B cell (primary cell): ENCODE data around the gene LIME1. TPM values are rescaled to one million over a fixed set of nuclear protein-coding genes. Genes with fewer than 3 reads are reported as not detected.

ENCODE experiments used
- ATAC-seq: fragments of 200-7000 bp; cut with Tn5 transposase; one replicate; pipeline ENCODE4 v1.10.0; 2021; ENCODE audit warnings: low read depth, mild to moderate bottlenecking, moderate number of reproducible peaks, moderate library complexity
- CTCF ChIA-PET: fragments of 350-600 bp; sonication (Branson Sonifier 250); formaldehyde crosslinking; loops from one replicate; lab custom pipeline; 2021; ENCODE audit warnings: antibody characterized with exemption, inconsistent platforms; lab: Charles Lee
- POLR2A ChIA-PET: fragments of 350-600 bp; sonication (Branson Sonifier 250); formaldehyde crosslinking; loops from one replicate; lab custom pipeline; 2021; ENCODE audit warnings: antibody characterized with exemption; lab: Charles Lee
- DNase-seq: peaks from one replicate; pipeline ENCODE4 v3.0.0; 2013
- H2AFZ ChIP-seq: 2 replicates; pipeline ENCODE4 v1.6.1; 2012; ENCODE audit warnings: mild to moderate bottlenecking, low read depth, low read length; ENCODE audit not compliant: insufficient read depth, poor library complexity, severe bottlenecking
- H3K27ac ChIP-seq, 2 donors: 1 replicate in 1 of 2; 2 replicates in 1 of 2; pipeline ENCODE4 v1.5.1; 2012 to 2013; ENCODE audit warnings: low read length in 2 of 2, mild to moderate bottlenecking in 2 of 2, moderate library complexity in 1 of 2
- H3K27me3 ChIP-seq, 4 experiments: fragments of 200-600 bp in 1 of 4; sonication (generic) in 1 of 4; replicated peaks in 1 of 4; 1 replicate in 2 of 4; 2 replicates in 2 of 4; pipeline versions ENCODE4 v1.6.1 to v1.7.0; 2013 to 2016; ENCODE audit warnings: low read length in 3 of 4, mild to moderate bottlenecking in 2 of 4, mixed read lengths in 1 of 4, moderate library complexity in 1 of 4; ENCODE audit not compliant: insufficient read depth in 4 of 4, control insufficient read depth in 3 of 4; ENCODE audit errors: control extremely low read depth in 1 of 4
- H3K36me3 ChIP-seq, 2 experiments: replicated peaks in 1 of 2; 1 replicate in 1 of 2; 2 replicates in 1 of 2; pipeline versions ENCODE4 v1.6.1 to v1.7.1; 2013; ENCODE audit warnings: low read length in 1 of 2; ENCODE audit not compliant: insufficient read depth in 2 of 2, control insufficient read depth in 1 of 2; ENCODE audit errors: control extremely low read depth in 1 of 2, extremely low read depth in 1 of 2
- H3K4me1 ChIP-seq, 2 donors: fragments of 200-600 bp in 1 of 2; sonication (generic) in 1 of 2; 1 replicate in 1 of 2; 2 replicates in 1 of 2; pipeline versions ENCODE4 v1.5.1 to v1.6.1; 2013 to 2017; ENCODE audit warnings: low read length in 2 of 2; ENCODE audit not compliant: control insufficient read depth in 2 of 2, insufficient read depth in 2 of 2
- H3K4me2 ChIP-seq: replicated peaks from 2 replicates; pipeline ENCODE3; 2012; ENCODE audit warnings: mild to moderate bottlenecking, low read depth, low read length; ENCODE audit not compliant: poor library complexity, severe bottlenecking
- H3K4me3 ChIP-seq, 5 experiments: fragments of 200-600 bp in 1 of 5; sonication (generic) in 1 of 5; 1 replicate in 3 of 5; 2 replicates in 2 of 5; pipeline versions ENCODE4 v1.5.1 to v1.7.0; 2011 to 2016; ENCODE audit warnings: low read length in 4 of 5, mild to moderate bottlenecking in 4 of 5, low read depth in 2 of 5, control low read depth in 1 of 5, moderate library complexity in 1 of 5; ENCODE audit not compliant: insufficient read depth in 1 of 5; ENCODE audit errors: control extremely low read depth in 1 of 5, extremely low read depth in 1 of 5
- H3K79me2 ChIP-seq: fragments of 200-600 bp; sonication (generic); one replicate; pipeline ENCODE4 v1.6.0; 2016; ENCODE audit warnings: low read length; ENCODE audit not compliant: control insufficient read depth, insufficient read depth
- H3K9ac ChIP-seq: fragments of 200-600 bp; sonication (generic); 2 replicates; pipeline ENCODE4 v1.6.1; 2017; ENCODE audit warnings: mild to moderate bottlenecking, low read length, moderate library complexity
- H3K9me3 ChIP-seq, 3 donors: one replicate each; pipeline versions ENCODE4 v1.6.1 to v1.7.1; 2013; ENCODE audit warnings: low read length in 2 of 3; ENCODE audit not compliant: control insufficient read depth in 2 of 3, insufficient read depth in 1 of 3; ENCODE audit errors: control extremely low read depth in 1 of 3
- H4K20me1 ChIP-seq: 2 replicates; pipeline ENCODE4 v1.6.0; 2012; ENCODE audit warnings: mild to moderate bottlenecking, low read length; ENCODE audit not compliant: insufficient read depth, control insufficient read depth, poor library complexity, severe bottlenecking
- H3K27ac Mint-ChIP-seq: one replicate; pipeline ENCODE4 v1.8.0; 2021; ENCODE audit warnings: mixed read lengths
- H3K27me3 Mint-ChIP-seq: one replicate; pipeline ENCODE4 v1.8.0; 2021; ENCODE audit warnings: mixed read lengths
- H3K4me1 Mint-ChIP-seq: one replicate; pipeline ENCODE4 v1.8.0; 2021; ENCODE audit warnings: mixed read lengths
- H3K4me3 Mint-ChIP-seq: one replicate; pipeline ENCODE4 v1.8.0; 2021; ENCODE audit warnings: mixed read lengths
- H3K9me3 Mint-ChIP-seq: one replicate; pipeline ENCODE4 v1.8.0; 2022; ENCODE audit warnings: mixed read lengths; ENCODE audit not compliant: insufficient read depth
- EZH2 ChIP-seq: IDR thresholded peaks from 2 replicates; pipeline ENCODE4 v1.6.1; 2012; ENCODE audit warnings: borderline replicate concordance, low read depth, mild to moderate bottlenecking, moderate library complexity, low read length; ENCODE audit not compliant: insufficient read depth, poor library complexity, severe bottlenecking
- WGBS: methylation state at CpG from one replicate; pipeline ENCODE4 v1.1.5; 2013; ENCODE audit warnings: missing lambda C conversion rate; ENCODE audit not compliant: insufficient coverage; 5-methylcytosine and 5-hydroxymethylcytosine counted together
- intact Hi-C: fragments of 100-400 bp; cut with micrococcal nuclease; formaldehyde crosslinking; loops from one replicate; pipeline ENCODE4 v1.10.0; 2022
- polyA plus RNA-seq: library from polyadenylated mRNA; depleted of rRNA; stranded (reverse); fragments of >200 nt; gene quantifications from 2 replicates; pipeline ENCODE4 v1.2.3, GENCODE V29; 2012
- total RNA-seq, 2 donors: library from RNA; stranded (reverse); fragments of 120-200 nt in 1 of 2; gene quantifications; 1 replicate in 1 of 2; 2 replicates in 1 of 2; pipeline versions ENCODE4 v1.2.3 to v1.2.4, GENCODE V29; 2013 to 2022
- TF ChIP-seq, protein P1 (sequence below): fragments of 200-600 bp; IDR thresholded peaks from one replicate; pipeline ENCODE4 v1.8.0; 2022; ENCODE audit warnings: antibody characterized with exemption, mild to moderate bottlenecking

LIME1 gene
- total and polyA plus RNA-seq, 2 donors (not counting 1 experiment from before 2014, with no cell fraction given) = 14.5 to 95.2 TPM

DNA sequence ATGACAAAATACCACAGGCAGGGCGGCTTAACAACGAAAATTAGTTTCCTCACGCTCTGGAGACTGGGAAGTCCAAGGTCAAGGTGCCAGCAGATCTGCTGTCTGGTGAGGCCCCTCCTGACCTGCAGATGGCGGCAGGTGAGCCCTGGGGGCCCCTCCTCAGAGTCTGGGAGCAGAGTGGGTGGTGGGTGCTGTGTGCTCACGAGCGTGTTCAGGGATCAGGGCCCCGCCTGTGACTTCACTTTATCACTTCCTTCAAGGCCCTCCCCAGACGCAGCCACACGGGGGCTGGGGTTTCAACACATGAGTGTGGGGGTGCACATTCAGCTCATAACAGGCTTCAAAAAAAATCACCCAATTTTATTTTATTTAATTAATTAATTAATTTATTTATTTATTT, 42.4 kb downstream of the LIME1 start:
- ATAC-seq (no peak), DNase-seq (no peak)
- no peak overlapping the region for H3K4me3 Mint-ChIP-seq
- H3K4me2 ChIP-seq = no peak overlapping the region
- no peaks in the 10 kb centered on the region for H3K27me3 ChIP-seq
- no peak overlapping the region for H2AFZ ChIP-seq
- no peak overlapping the region for H3K4me3 ChIP-seq
- no peaks in the 10 kb centered on the region for H3K79me2 ChIP-seq
- no peak overlapping the region for H3K27ac Mint-ChIP-seq
- POLR2A ChIA-PET = no interaction called here
- no peaks in the 10 kb centered on the region for H3K4me1 ChIP-seq
- no peaks in the 10 kb centered on the region for H3K4me1 Mint-ChIP-seq
- no peaks in the 10 kb centered on the region for H3K27me3 Mint-ChIP-seq
- H3K27ac ChIP-seq = no peak overlapping the region
- intact Hi-C loops = no loop called here
- no peak overlapping the region for H3K9ac ChIP-seq
- CTCF ChIA-PET = no interaction called here
- 96% methylated on average over 4 of the region's 9 CpGs for WGBS
- H3K9me3 ChIP-seq = no peaks in the 10 kb centered on the region
- no peaks in the 10 kb centered on the region for H3K36me3 ChIP-seq
- no peaks in the 10 kb centered on the region for H4K20me1 ChIP-seq
- no peaks in the 10 kb centered on the region for H3K9me3 Mint-ChIP-seq
- TF ChIP-seq, protein P1, sequence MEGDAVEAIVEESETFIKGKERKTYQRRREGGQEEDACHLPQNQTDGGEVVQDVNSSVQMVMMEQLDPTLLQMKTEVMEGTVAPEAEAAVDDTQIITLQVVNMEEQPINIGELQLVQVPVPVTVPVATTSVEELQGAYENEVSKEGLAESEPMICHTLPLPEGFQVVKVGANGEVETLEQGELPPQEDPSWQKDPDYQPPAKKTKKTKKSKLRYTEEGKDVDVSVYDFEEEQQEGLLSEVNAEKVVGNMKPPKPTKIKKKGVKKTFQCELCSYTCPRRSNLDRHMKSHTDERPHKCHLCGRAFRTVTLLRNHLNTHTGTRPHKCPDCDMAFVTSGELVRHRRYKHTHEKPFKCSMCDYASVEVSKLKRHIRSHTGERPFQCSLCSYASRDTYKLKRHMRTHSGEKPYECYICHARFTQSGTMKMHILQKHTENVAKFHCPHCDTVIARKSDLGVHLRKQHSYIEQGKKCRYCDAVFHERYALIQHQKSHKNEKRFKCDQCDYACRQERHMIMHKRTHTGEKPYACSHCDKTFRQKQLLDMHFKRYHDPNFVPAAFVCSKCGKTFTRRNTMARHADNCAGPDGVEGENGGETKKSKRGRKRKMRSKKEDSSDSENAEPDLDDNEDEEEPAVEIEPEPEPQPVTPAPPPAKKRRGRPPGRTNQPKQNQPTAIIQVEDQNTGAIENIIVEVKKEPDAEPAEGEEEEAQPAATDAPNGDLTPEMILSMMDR = no peak
- no peak for TF ChIP-seq EZH2

DNA sequence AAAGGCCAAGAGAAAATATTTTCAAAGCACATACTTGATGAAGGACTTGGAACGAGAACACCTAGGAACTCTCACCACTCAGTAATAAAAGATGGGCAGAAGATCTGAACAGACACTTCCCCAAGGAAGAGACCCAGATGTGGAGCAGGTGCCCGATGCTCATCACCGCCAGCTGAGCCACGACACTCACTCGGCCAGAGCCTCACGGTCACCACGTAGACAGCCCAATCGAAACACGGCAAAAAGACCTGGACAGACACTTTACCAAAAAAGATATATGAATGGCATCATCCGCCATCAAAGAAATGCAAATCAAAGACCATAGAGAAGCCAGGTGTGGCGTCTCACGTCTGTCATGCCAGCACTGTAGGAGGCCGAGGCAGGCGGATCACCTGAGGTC, 44.7 kb downstream of the LIME1 start:
- DNase-seq (no peak), ATAC-seq (no peak)
- Mint-ChIP-seq H3K4me3 (no peak overlapping the region), H3K9me3 (no peaks in the 10 kb centered on the region), H3K27me3 (no peaks in the 10 kb centered on the region), H3K27ac (no peak overlapping the region), H3K4me1 (peaks cover 2% of the 10 kb centered on the region)
- Histone ChIP-seq H3K9ac (no peak overlapping the region), H2AFZ (no peak overlapping the region), H3K27ac (no peak overlapping the region), H3K79me2 (no peaks in the 10 kb centered on the region), H4K20me1 (no peaks in the 10 kb centered on the region), H3K4me2 (no peak overlapping the region), H3K9me3 (no peaks in the 10 kb centered on the region), H3K27me3 (no peaks in the 10 kb centered on the region), H3K36me3 (no peaks in the 10 kb centered on the region), H3K4me1 (no peaks in the 10 kb centered on the region), H3K4me3 (no peak overlapping the region)
- ChIA-PET POLR2A (no interaction called here), CTCF (interaction anchor here (0.7 kb wide), 1 partner anchor 88 kb away, joined by 3 read pairs; no protein-coding TSS in a partner anchor)
- intact Hi-C loops = no loop called here
- WGBS = 88% methylated on average over 13 of the region's 14 CpGs
- TF ChIP-seq, protein P1 = no peak
- no peak for TF ChIP-seq EZH2
